GM10248 (cell line): ENCODE data around the gene NTNG2.
"Not testable (repeated sequence)": the region's sequence is repeated elsewhere in the genome, so short reads cannot be mapped to it uniquely, and the experiment has no call there.

Source experiments
- CTCF ChIA-PET: fragments of 300-600 bp; sonication (Branson Sonifier 250); formaldehyde crosslinking; extraction: SDS; loops from one replicate; lab custom pipeline; 2021; ENCODE audit warnings: antibody characterized with exemption; lab: Yijun Ruan, JAX
- POLR2A ChIA-PET: fragments of 350-650 bp; sonication (Branson Sonifier 250); formaldehyde crosslinking; extraction: SDS; loops from one replicate; lab custom pipeline; 2020; ENCODE audit warnings: antibody characterized with exemption; lab: Yijun Ruan, JAX
- DNase-seq: peaks from one replicate; pipeline ENCODE4 v3.0.0; 2012; ENCODE audit errors: extremely low spot score
- TF ChIP-seq, protein P1 (sequence below): IDR thresholded peaks from 2 replicates; pipeline ENCODE4 v1.5.1; 2012; ENCODE audit warnings: mild to moderate bottlenecking, low read depth; ENCODE audit errors: extremely low read depth, missing control alignments, control extremely low read depth

The NTNG2 gene

GRCh38 chr9:132267660-132268059 is 105.8 kb downstream of the NTNG2 start:
- ChIA-PET CTCF (interaction anchor here (1.0 to 2.2 kb wide), 9 partner anchors 8 to 505 kb away, joined by 3 to 19 read pairs (median 5); no protein-coding TSS in a partner anchor), POLR2A (no interaction called here)
- DNase-seq = no peak
- TF ChIP-seq, protein P1, sequence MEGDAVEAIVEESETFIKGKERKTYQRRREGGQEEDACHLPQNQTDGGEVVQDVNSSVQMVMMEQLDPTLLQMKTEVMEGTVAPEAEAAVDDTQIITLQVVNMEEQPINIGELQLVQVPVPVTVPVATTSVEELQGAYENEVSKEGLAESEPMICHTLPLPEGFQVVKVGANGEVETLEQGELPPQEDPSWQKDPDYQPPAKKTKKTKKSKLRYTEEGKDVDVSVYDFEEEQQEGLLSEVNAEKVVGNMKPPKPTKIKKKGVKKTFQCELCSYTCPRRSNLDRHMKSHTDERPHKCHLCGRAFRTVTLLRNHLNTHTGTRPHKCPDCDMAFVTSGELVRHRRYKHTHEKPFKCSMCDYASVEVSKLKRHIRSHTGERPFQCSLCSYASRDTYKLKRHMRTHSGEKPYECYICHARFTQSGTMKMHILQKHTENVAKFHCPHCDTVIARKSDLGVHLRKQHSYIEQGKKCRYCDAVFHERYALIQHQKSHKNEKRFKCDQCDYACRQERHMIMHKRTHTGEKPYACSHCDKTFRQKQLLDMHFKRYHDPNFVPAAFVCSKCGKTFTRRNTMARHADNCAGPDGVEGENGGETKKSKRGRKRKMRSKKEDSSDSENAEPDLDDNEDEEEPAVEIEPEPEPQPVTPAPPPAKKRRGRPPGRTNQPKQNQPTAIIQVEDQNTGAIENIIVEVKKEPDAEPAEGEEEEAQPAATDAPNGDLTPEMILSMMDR = no peak

- TF ChIP-seq, protein P1 = peak; percentile 82
- DNase-seq = peak; percentile 60
- ChIA-PET CTCF (interaction anchor here (0.6 to 2.2 kb wide), 21 partner anchors 9 to 519 kb away, joined by 3 to 19 read pairs (median 3); no protein-coding TSS in a partner anchor), POLR2A (no interaction called here)
Observed at GRCh38 chr9:132268725-132269352, 107.0 kb downstream of the NTNG2 start.

DNA sequence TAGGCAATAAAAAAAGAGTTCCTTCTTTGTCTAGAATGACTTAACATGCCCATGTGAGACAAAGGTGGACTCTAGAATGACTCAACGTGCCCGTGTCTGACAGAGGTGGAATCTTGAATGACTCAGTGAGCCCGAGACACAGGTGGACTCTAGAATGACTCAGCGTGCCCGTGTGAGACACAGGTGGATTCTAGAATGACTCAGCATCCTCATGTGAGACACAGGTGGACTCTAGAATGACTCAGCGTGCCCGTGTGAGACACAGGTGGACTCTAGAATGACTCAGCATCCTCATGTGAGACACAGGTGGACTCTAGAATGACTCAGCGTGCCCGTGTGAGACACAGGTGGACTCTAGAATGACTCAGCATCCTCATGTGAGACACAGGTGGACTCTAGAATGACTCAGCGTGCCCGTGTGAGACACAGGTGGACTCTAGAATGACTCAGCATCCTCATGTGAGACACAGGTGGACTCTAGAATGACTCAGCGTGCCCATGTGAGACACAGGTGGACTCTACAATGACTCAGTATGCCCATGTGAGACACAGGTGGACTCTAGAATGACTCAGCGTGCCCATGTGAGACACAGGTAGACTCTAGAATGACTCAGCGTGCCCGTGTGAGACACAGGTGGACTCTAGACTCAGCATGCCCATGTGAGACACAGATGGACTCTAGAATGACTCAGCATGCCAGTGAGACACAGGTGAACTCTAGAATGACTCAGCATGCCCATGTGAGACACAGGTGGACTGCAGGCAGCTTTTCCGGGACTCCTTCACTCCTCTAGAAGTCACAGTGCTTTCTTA is 108.1 kb downstream of the NTNG2 start:
- POLR2A ChIA-PET = not testable (repeated sequence)

DNA sequence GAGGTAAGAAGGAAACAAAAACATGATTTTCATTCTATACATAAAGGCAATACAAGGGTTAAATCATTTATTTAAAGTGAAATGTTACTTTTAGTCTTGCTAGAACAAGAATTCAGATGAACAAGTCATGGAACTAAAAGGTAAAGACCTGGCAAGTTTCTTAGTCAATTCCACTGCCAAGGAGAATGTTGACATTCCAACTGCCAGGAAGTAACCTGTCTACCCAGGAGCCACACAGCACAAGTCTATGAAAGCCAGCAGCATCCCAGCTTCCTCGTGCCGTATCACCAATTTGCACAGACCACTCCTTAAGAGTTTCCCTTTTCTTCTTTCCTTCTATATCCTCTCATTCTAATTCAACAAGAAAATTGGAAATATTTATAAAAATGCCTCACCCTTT is 113.0 kb downstream of the NTNG2 start:
- TF ChIP-seq, protein P1 = no peak
- DNase-seq = no peak
- ChIA-PET POLR2A (no interaction called here), CTCF (interaction anchor here (1.1 to 1.9 kb wide), 3 partner anchors 11 to 15 kb away, joined by 3 to 4 read pairs (median 4); no protein-coding TSS in a partner anchor)

More for the DNA sequence above, 108.1 kb downstream of the NTNG2 start:
- CTCF ChIA-PET = interaction anchor here (0.6 to 2.2 kb wide), 16 partner anchors 10 to 511 kb away, joined by 3 to 19 read pairs (median 4); no protein-coding TSS in a partner anchor
- DNase-seq = not testable (repeated sequence)

DNA sequence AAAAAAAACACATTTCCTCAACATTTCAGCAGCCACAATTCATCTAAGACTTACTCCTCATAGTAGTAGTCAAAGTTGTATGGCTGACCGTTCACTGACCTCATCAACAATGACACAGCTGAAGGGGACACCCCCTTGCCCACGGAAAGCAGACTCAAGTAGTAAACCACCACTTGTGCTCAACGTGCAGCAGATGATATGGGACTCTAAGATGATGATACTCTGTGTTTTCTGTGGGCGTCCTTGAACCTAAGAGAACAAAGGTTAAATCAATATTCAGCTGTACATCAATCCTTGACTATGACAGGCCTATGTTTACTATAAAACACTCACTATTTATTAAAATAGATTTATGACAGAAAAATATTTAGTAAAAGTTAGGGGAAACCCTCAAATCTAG is 121.3 kb downstream of the NTNG2 start:
- CTCF ChIA-PET = interaction anchor here (0.6 to 2.5 kb wide), 3 partner anchors 14 to 30 kb away, joined by 3 to 10 read pairs (median 4); no protein-coding TSS in a partner anchor
- peak; percentile 48 for DNase-seq
- TF ChIP-seq, protein P1 = no peak
- POLR2A ChIA-PET = no interaction called here

DNA sequence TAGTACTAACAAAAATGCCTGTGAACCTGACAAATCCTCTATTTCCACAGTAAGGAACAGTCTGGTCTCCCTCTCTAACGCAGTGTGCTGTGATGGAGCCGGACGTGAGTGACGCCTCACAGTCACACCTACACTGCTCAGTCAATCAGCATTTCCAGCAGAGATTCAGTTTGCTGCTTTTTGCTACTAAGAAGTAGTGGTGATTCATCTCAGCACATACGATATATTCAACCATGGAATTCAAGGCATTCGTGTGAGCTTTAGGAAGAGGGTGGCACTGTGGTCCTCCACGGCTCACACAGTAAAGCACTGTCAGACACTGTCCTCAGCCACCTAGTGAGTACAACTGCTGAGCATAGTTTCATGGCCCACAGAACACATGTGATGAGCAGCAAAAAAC is 122.0 kb downstream of the NTNG2 start:
- TF ChIP-seq, protein P1 = no peak
- ChIA-PET CTCF (interaction anchor here (1.2 to 2.5 kb wide), 6 partner anchors 10 to 31 kb away, joined by 3 to 10 read pairs (median 4); no protein-coding TSS in a partner anchor), POLR2A (no interaction called here)
- DNase-seq = no peak
